ENCODE data around the gene BAX. TPM values are rescaled to one million over a fixed set of nuclear protein-coding genes. Genes with fewer than 3 reads are reported as not detected.

Gene BAX
- total and polyA plus RNA-seq, 9 of the 15 experiments (the other 6 are each of a cell fraction or from before 2014, with no cell fraction given): 3.2 to 95.4 (median 44.5) TPM

DNA sequence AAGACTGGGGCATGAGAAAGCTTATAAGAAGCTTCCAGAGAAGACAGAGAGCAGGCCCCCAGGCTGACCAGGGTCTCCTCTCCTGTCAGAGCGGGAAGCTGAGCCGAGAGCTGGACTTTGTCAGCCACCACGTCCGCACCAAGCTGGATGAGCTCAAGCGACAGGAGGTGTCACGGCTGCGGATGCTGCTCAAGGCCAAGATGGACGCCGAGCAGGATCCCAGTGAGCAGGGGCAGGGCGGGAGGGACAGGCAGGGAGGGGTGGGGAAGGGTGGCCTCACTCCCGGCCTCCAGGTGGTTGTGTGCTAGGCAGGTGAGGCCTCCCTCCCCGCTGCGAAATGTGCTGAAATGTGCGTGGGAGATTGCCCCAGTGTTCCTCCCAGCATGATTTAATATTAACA is 49.0 kb upstream of the BAX start:
- no TSS peak for BruUV-seq (replicated peaks)
- POLR2A ChIA-PET: interaction anchor here (0.8 kb wide), 1 partner anchor 11 kb away, joined by 3 read pairs; no protein-coding TSS in a partner anchor

More for the DNA sequence above, 49.0 kb upstream of the BAX start:
- H4K20me1 ChIP-seq (replicated peaks; ENCODE audit: control insufficient read depth, insufficient read depth, low read length): peaks cover 6% of the 10 kb centered on the region
- WGBS (ENCODE audit: insufficient coverage, low coverage, missing lambda C conversion rate): 91% methylated on average over 12 of the region's 14 CpGs
- H2AFZ ChIP-seq (ENCODE audit: low read depth, low read length): no peak overlapping the region
- in situ Hi-C loops (cut with MboI) (no loop called here), intact Hi-C loops (cut with micrococcal nuclease) (no loop called here)
- H3K79me2 ChIP-seq (ENCODE audit: control insufficient read depth, insufficient read depth, low read length): peaks cover 40% of the 10 kb centered on the region
- FAIRE-seq (no peak), ATAC-seq (no peak), DNase-seq (ENCODE audit: extremely low read depth in 1 of 4, low spot score in 3 of 4) (no peak)
- H3K4me2 ChIP-seq (ENCODE audit: insufficient read depth, low read length): no peak overlapping the region
- TF ChIP-seq TAF1 (IDR thresholded peaks at IDR 0.05; ENCODE audit: control insufficient read depth, extremely low read depth, insufficient read depth, low read length, severe bottlenecking) (no peak), ZNF165 (CRISPR knock-in tag; IDR thresholded peaks at IDR 0.05; ENCODE audit: borderline replicate concordance) (no peak)
- TF ChIP-seq, protein P1, sequence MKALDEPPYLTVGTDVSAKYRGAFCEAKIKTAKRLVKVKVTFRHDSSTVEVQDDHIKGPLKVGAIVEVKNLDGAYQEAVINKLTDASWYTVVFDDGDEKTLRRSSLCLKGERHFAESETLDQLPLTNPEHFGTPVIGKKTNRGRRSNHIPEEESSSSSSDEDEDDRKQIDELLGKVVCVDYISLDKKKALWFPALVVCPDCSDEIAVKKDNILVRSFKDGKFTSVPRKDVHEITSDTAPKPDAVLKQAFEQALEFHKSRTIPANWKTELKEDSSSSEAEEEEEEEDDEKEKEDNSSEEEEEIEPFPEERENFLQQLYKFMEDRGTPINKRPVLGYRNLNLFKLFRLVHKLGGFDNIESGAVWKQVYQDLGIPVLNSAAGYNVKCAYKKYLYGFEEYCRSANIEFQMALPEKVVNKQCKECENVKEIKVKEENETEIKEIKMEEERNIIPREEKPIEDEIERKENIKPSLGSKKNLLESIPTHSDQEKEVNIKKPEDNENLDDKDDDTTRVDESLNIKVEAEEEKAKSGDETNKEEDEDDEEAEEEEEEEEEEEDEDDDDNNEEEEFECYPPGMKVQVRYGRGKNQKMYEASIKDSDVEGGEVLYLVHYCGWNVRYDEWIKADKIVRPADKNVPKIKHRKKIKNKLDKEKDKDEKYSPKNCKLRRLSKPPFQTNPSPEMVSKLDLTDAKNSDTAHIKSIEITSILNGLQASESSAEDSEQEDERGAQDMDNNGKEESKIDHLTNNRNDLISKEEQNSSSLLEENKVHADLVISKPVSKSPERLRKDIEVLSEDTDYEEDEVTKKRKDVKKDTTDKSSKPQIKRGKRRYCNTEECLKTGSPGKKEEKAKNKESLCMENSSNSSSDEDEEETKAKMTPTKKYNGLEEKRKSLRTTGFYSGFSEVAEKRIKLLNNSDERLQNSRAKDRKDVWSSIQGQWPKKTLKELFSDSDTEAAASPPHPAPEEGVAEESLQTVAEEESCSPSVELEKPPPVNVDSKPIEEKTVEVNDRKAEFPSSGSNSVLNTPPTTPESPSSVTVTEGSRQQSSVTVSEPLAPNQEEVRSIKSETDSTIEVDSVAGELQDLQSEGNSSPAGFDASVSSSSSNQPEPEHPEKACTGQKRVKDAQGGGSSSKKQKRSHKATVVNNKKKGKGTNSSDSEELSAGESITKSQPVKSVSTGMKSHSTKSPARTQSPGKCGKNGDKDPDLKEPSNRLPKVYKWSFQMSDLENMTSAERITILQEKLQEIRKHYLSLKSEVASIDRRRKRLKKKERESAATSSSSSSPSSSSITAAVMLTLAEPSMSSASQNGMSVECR (CRISPR knock-in tag; IDR thresholded peaks at IDR 0.05): no peak
- TF ChIP-seq, protein P2, sequence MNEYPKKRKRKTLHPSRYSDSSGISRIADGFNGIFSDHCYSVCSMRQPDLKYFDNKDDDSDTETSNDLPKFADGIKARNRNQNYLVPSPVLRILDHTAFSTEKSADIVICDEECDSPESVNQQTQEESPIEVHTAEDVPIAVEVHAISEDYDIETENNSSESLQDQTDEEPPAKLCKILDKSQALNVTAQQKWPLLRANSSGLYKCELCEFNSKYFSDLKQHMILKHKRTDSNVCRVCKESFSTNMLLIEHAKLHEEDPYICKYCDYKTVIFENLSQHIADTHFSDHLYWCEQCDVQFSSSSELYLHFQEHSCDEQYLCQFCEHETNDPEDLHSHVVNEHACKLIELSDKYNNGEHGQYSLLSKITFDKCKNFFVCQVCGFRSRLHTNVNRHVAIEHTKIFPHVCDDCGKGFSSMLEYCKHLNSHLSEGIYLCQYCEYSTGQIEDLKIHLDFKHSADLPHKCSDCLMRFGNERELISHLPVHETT (CRISPR knock-in tag; conservative IDR thresholded peaks at IDR 0.05 in 1 of 2, IDR thresholded peaks at IDR 0.05 in 1 of 2): no peak
- TF ChIP-seq, protein P3, sequence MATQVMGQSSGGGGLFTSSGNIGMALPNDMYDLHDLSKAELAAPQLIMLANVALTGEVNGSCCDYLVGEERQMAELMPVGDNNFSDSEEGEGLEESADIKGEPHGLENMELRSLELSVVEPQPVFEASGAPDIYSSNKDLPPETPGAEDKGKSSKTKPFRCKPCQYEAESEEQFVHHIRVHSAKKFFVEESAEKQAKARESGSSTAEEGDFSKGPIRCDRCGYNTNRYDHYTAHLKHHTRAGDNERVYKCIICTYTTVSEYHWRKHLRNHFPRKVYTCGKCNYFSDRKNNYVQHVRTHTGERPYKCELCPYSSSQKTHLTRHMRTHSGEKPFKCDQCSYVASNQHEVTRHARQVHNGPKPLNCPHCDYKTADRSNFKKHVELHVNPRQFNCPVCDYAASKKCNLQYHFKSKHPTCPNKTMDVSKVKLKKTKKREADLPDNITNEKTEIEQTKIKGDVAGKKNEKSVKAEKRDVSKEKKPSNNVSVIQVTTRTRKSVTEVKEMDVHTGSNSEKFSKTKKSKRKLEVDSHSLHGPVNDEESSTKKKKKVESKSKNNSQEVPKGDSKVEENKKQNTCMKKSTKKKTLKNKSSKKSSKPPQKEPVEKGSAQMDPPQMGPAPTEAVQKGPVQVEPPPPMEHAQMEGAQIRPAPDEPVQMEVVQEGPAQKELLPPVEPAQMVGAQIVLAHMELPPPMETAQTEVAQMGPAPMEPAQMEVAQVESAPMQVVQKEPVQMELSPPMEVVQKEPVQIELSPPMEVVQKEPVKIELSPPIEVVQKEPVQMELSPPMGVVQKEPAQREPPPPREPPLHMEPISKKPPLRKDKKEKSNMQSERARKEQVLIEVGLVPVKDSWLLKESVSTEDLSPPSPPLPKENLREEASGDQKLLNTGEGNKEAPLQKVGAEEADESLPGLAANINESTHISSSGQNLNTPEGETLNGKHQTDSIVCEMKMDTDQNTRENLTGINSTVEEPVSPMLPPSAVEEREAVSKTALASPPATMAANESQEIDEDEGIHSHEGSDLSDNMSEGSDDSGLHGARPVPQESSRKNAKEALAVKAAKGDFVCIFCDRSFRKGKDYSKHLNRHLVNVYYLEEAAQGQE (IDR thresholded peaks at IDR 0.05; ENCODE audit: borderline replicate concordance): no peak
- TF ChIP-seq, protein P3 (CRISPR knock-in tag; IDR thresholded peaks at IDR 0.05; ENCODE audit: low read depth): no peak
- no peaks in the 10 kb centered on the region for H3K27me3 ChIP-seq (ENCODE audit: control insufficient read depth in 2 of 2, insufficient read depth in 2 of 2, low read length in 2 of 2)
- H3K9me1 ChIP-seq (ENCODE audit: control insufficient read depth, insufficient read depth, low read length): no peaks in the 10 kb centered on the region
- H3K4me3 ChIP-seq: no peak overlapping the region
- peaks cover 9 to 32% of the 10 kb centered on the region in 2 experiments; a peak in 4 of 5 replicates for H3K4me1 ChIP-seq (replicated peaks in 1 of 2; ENCODE audit: control insufficient read depth in 2 of 2, insufficient read depth in 2 of 2, low read length in 2 of 2)
- CTCF ChIA-PET (ENCODE audit: low intra/inter-chr PET ratio): no interaction called here
- H3K9me3 ChIP-seq (replicated peaks; ENCODE audit: control insufficient read depth, insufficient read depth, low read depth, low read length): no peaks in the 10 kb centered on the region
- no peak overlapping the region for H3K27ac ChIP-seq (ENCODE audit: extremely low read depth, low read depth, low read length)
- H3K36me3 ChIP-seq (ENCODE audit: control insufficient read depth, insufficient read depth, low read length): peaks cover 68% of the 10 kb centered on the region
- H3K9ac ChIP-seq (ENCODE audit: insufficient read depth in 1 of 2, low read depth in 2 of 2, low read length in 2 of 2): peak overlapping the region in 1 of 2 experiments; percentile 48; a peak in 2 of 4 replicates
